Stimulated activated memory B cell treated with anti-CD40 and anti-IgM and Interleukin-4, amounts not matched to agents 10 μg/mL and 1 μg/mL and 100 μg/mL, for 72 hours (primary cell): ENCODE data around the gene SERP1.

ENCODE experiments used
- ATAC-seq: fragments of 150-1000 bp; cut with Tn5 transposase; 2 replicates; pipeline ENCODE4 v1.10.0; 2021
- H3K27ac Mint-ChIP-seq: one replicate; pipeline ENCODE4 v1.8.0; 2022; ENCODE audit warnings: mild to moderate bottlenecking, mixed read lengths
- H3K27me3 Mint-ChIP-seq: one replicate; pipeline ENCODE4 v1.8.0; 2022; ENCODE audit warnings: mixed read lengths
- H3K36me3 Mint-ChIP-seq: one replicate; pipeline ENCODE4 v1.8.0; 2022; ENCODE audit warnings: mixed read lengths
- H3K4me1 Mint-ChIP-seq: one replicate; pipeline ENCODE4 v1.8.0; 2022; ENCODE audit warnings: mixed read lengths
- H3K4me3 Mint-ChIP-seq: one replicate; pipeline ENCODE4 v1.8.0; 2022; ENCODE audit warnings: mild to moderate bottlenecking, moderate library complexity, mixed read lengths
- H3K9me3 Mint-ChIP-seq: one replicate; pipeline ENCODE4 v1.8.0; 2022; ENCODE audit warnings: mixed read lengths

The SERP1 gene

GRCh38 chr3:150545419-150546225, 674 bp downstream of the SERP1 start:
- peaks cover 20% of the 10 kb centered on the region for H3K36me3 Mint-ChIP-seq
- H3K27ac Mint-ChIP-seq, result peak overlapping the region; percentile 94
- peak; percentile 44 for ATAC-seq
- no peaks in the 10 kb centered on the region for H3K9me3 Mint-ChIP-seq
- no peaks in the 10 kb centered on the region for H3K27me3 Mint-ChIP-seq
- H3K4me1 Mint-ChIP-seq, result peaks cover 50% of the 10 kb centered on the region
- H3K4me3 Mint-ChIP-seq, result peak overlapping the region; percentile 92

GRCh38 chr3:150544726-150545125, 1.6 kb downstream of the SERP1 start:
- peaks cover 49% of the 10 kb centered on the region for H3K4me1 Mint-ChIP-seq
- H3K36me3 Mint-ChIP-seq, result peaks cover 19% of the 10 kb centered on the region
- no peaks in the 10 kb centered on the region for H3K27me3 Mint-ChIP-seq
- peak overlapping the region; percentile 94 for H3K27ac Mint-ChIP-seq
- H3K4me3 Mint-ChIP-seq, result peak overlapping the region; percentile 56
- ATAC-seq, result no peak
- H3K9me3 Mint-ChIP-seq, result no peaks in the 10 kb centered on the region

DNA sequence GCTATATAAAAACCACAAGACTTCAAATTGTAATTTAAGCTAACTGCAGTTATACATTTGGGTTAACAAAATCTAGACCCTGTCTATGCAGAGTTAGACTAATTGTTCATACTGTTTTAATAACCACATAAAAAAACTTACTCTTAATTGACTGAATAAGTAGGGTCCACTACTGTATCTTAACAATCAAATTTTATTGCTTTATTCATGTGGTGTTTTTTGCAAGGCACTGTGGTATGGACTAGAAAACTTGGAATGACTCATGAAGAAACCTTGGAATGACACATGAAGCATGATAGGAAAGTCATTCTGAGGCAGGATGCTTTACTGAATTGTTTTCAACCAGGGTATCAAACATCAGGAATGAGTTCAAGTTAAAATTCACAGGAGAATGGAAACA, 2.3 kb downstream of the SERP1 start:
- H3K9me3 Mint-ChIP-seq, result no peaks in the 10 kb centered on the region
- peaks cover 49% of the 10 kb centered on the region for H3K4me1 Mint-ChIP-seq
- H3K27ac Mint-ChIP-seq, result no peak overlapping the region
- peaks cover 19% of the 10 kb centered on the region for H3K36me3 Mint-ChIP-seq
- H3K27me3 Mint-ChIP-seq, result no peaks in the 10 kb centered on the region
- peak overlapping the region; percentile 29 for H3K4me3 Mint-ChIP-seq
- no peak for ATAC-seq

DNA sequence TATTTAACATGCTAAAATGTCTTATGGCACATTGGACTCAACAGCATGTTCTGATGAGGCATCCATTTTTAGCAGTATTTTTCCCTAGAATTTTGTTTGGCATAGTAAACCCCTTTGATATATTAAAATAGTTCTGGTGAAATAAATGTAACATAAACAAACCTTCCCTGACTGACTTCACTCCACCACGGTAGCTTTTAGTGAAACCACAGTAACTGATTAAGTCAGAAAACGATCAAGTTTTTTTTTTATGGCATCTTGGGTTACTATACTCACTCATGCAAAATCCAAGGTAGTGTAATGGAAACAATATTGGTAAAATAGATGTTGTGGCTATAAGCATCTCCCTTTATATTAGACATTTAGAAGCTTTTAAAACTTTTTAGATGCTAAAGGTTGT, 2.8 kb downstream of the SERP1 start:
- no peak for ATAC-seq
- H3K4me3 Mint-ChIP-seq, result no peak overlapping the region
- H3K36me3 Mint-ChIP-seq, result peaks cover 19% of the 10 kb centered on the region
- peak overlapping the region; percentile 32 for H3K27ac Mint-ChIP-seq
- no peaks in the 10 kb centered on the region for H3K9me3 Mint-ChIP-seq
- peaks cover 48% of the 10 kb centered on the region for H3K4me1 Mint-ChIP-seq
- no peaks in the 10 kb centered on the region for H3K27me3 Mint-ChIP-seq

DNA sequence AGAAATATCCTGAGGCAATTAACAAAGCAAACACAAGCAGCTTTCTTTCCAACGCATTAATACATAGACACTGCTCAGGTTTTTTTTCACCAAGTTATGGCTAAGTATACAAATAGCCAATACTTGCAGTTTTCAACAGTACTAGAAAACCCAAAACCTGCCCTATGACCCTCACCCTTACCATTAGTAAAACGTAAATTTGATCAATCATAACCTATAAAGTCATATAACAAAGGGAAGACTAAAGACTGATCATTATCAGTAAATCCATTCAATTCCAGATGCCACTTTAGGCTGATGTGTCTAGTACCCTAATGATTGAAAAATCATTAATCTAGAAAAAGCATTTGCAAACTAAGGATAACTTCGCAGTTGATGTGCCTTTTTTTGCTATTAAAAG, 3.2 kb downstream of the SERP1 start:
- H3K27me3 Mint-ChIP-seq, result no peaks in the 10 kb centered on the region
- H3K36me3 Mint-ChIP-seq, result peaks cover 19% of the 10 kb centered on the region
- no peak overlapping the region for H3K4me3 Mint-ChIP-seq
- H3K9me3 Mint-ChIP-seq, result no peaks in the 10 kb centered on the region
- no peak for ATAC-seq
- peak overlapping the region; percentile 32 for H3K27ac Mint-ChIP-seq
- peaks cover 44% of the 10 kb centered on the region for H3K4me1 Mint-ChIP-seq

- H3K27ac Mint-ChIP-seq, result no peak overlapping the region
- no peaks in the 10 kb centered on the region for H3K9me3 Mint-ChIP-seq
- H3K36me3 Mint-ChIP-seq, result peaks cover 19% of the 10 kb centered on the region
- no peak overlapping the region for H3K4me3 Mint-ChIP-seq
- peaks cover 30% of the 10 kb centered on the region for H3K4me1 Mint-ChIP-seq
- no peaks in the 10 kb centered on the region for H3K27me3 Mint-ChIP-seq
- no peak for ATAC-seq
Observed at GRCh38 chr3:150540991-150541390, 5.3 kb downstream of the SERP1 start.

GRCh38 chr3:150540297-150540696, 6.0 kb downstream of the SERP1 start:
- H3K36me3 Mint-ChIP-seq, result peaks cover 19% of the 10 kb centered on the region
- no peaks in the 10 kb centered on the region for H3K27me3 Mint-ChIP-seq
- no peaks in the 10 kb centered on the region for H3K9me3 Mint-ChIP-seq
- peaks cover 30% of the 10 kb centered on the region for H3K4me1 Mint-ChIP-seq
- H3K4me3 Mint-ChIP-seq, result no peak overlapping the region
- ATAC-seq, result no peak
- H3K27ac Mint-ChIP-seq, result no peak overlapping the region

DNA sequence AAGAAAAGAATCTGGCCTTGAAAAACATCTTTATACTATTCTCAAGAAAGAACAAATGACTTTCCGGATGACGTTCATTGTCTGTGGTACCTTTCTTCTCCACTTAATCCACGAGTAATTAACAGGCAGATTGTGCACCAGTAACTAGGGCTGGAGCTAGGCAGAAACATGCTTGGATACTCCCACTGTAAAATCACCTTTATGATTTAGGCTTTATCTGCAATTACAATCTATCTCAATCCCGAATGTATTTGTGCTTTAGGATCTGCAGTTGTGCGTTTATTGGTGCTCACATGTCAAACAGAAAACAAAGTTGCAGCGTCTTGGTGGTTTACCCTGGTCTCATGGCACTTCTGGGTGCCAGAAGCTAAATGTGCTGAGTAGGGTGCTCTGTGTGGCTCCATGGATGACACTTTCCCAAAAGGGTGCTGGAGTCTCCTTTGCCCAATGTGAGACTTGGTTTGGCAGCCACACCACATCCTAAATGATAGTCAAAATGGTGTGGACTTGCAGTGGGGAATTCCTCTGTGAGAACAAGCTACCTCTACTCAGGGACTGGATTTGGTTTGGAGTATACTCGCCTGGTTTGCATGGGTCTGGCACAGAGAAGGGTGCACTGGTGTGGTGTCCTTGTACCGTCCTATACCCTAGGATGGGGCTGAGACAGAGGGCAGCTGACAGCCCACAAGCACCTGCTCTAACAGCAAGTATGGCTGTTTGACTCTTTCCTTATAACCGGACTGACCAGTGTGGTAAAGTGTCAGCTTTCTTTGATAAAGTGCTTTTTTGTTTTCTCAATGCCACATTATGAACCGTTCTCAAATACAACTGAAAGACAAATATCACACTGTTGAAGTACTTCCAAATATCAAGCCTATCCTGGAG, 7.7 kb downstream of the SERP1 start:
- Mint-ChIP-seq H3K9me3 (no peaks in the 10 kb centered on the region), H3K27me3 (no peaks in the 10 kb centered on the region), H3K27ac (no peak overlapping the region), H3K36me3 (peaks cover 19% of the 10 kb centered on the region), H3K4me1 (peaks cover 19% of the 10 kb centered on the region), H3K4me3 (no peak overlapping the region)
- ATAC-seq, result no peak

- no peak overlapping the region for H3K27ac Mint-ChIP-seq
Observed at GRCh38 chr3:150535204-150535603, 11.1 kb downstream of the SERP1 start.

DNA sequence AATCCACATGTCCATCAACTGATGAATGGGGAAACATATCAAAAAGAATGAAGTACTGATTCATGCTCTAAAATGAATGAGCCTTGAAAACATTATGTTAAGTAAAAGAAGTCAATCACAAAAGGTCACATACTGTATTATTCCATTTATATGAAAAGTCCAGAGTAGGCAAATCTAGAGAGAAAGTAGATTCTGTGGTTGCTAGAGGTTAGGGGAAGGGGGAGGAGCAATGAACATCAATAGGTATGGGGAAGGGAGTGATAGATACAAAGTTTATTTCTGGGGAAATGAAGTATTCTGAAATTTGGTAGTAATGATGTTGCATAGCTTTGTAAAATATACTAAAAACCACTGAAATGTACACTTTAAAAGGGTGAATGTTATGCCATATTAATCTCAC, 14.5 kb downstream of the SERP1 start:
- Mint-ChIP-seq H3K36me3 (no peaks in the 10 kb centered on the region), H3K9me3 (no peaks in the 10 kb centered on the region), H3K27ac (no peak overlapping the region), H3K4me3 (no peak overlapping the region), H3K4me1 (no peaks in the 10 kb centered on the region), H3K27me3 (no peaks in the 10 kb centered on the region)
- no peak for ATAC-seq

More at GRCh38 chr3:150535204-150535603, 11.1 kb downstream of the SERP1 start:
- Mint-ChIP-seq H3K4me1 (no peaks in the 10 kb centered on the region), H3K4me3 (no peak overlapping the region), H3K36me3 (no peaks in the 10 kb centered on the region), H3K27me3 (no peaks in the 10 kb centered on the region), H3K9me3 (no peaks in the 10 kb centered on the region)
- ATAC-seq, result no peak

- H3K4me1 Mint-ChIP-seq, result no peaks in the 10 kb centered on the region
- no peaks in the 10 kb centered on the region for H3K36me3 Mint-ChIP-seq
- H3K27me3 Mint-ChIP-seq, result no peaks in the 10 kb centered on the region
- no peak overlapping the region for H3K4me3 Mint-ChIP-seq
- no peaks in the 10 kb centered on the region for H3K9me3 Mint-ChIP-seq
- ATAC-seq, result no peak
- H3K27ac Mint-ChIP-seq, result no peak overlapping the region
Observed at GRCh38 chr3:150528354-150528797, 17.9 kb downstream of the SERP1 start.

DNA sequence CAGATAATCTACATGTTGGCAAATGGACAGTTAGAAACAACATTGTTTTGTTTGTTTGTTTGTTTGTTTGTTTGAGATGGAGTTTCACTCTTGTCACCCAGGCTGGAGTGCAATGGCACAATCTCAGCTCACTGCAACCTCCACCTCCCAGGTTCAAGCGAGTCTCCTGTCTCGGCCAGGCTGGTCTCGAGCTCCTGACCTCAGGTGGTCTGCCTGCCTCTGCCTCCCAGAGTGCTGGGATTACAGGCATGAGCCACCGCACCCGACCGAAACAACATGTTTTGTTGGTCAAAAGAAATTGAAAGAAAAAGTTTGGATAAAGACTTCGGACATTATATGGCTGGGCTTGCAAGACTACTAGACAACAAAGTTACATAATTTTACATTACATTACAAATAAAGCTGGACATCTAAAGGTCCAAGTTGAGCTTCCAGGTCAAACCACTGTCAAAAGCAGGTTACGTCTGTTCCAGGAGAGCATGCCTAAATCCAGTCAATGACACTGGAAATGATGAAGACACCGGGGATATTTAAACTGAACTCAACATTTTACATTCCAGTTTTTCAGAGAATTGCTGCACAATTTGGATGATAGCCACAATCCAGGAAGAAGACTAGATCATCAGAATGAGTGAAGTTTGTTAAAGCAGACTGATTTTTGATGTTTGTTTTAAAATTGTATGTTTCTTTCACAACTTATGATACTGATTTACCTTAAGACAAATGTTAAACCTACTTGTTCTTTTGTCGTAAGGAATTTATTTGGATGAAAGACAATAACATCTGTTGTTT, 18.6 kb downstream of the SERP1 start:
- no peaks in the 10 kb centered on the region for H3K36me3 Mint-ChIP-seq
- no peaks in the 10 kb centered on the region for H3K27me3 Mint-ChIP-seq
- H3K4me1 Mint-ChIP-seq, result no peaks in the 10 kb centered on the region
- H3K27ac Mint-ChIP-seq, result no peak overlapping the region
- no peak overlapping the region for H3K4me3 Mint-ChIP-seq
- ATAC-seq, result no peak
- H3K9me3 Mint-ChIP-seq, result no peaks in the 10 kb centered on the region

GRCh38 chr3:150523538-150523937, 22.8 kb downstream of the SERP1 start:
- ATAC-seq, result no peak
- H3K4me1 Mint-ChIP-seq, result no peaks in the 10 kb centered on the region
- H3K27ac Mint-ChIP-seq, result no peak overlapping the region
- H3K36me3 Mint-ChIP-seq, result peaks cover under 1% of the 10 kb centered on the region
- peaks cover under 1% of the 10 kb centered on the region for H3K9me3 Mint-ChIP-seq
- H3K4me3 Mint-ChIP-seq, result no peak overlapping the region
- H3K27me3 Mint-ChIP-seq, result peaks cover 19% of the 10 kb centered on the region

GRCh38 chr3:150521463-150521862, 24.8 kb downstream of the SERP1 start:
- no peak for ATAC-seq

DNA sequence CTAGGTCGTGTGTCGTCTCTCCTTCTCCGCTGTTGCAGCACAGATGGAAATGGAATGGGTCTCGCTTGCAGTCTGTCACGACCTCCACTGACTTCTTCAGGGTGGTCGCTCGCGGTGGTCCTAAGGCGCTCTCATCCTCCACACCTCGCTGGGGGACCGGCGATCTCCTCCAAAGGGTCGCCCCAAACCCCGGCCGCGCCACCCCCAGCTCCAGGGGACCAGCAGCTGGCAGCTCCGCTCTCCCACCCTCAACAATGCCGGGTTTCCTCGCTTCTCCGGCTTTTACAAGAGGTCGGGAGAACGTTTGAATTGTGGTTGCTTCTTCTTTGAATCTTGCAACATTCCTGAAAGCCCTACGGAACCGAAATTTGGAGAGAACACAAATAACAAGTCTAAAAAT, 25.9 kb downstream of the SERP1 start:
- ATAC-seq, result no peak
- Mint-ChIP-seq H3K27me3 (peaks cover 19% of the 10 kb centered on the region), H3K27ac (no peak overlapping the region), H3K4me3 (no peak overlapping the region), H3K9me3 (peaks cover 10% of the 10 kb centered on the region), H3K36me3 (peaks cover 6% of the 10 kb centered on the region), H3K4me1 (no peaks in the 10 kb centered on the region)

More at GRCh38 chr3:150521463-150521862, 24.8 kb downstream of the SERP1 start:
- Mint-ChIP-seq H3K4me3 (no peak overlapping the region), H3K4me1 (no peaks in the 10 kb centered on the region), H3K36me3 (peaks cover 6% of the 10 kb centered on the region), H3K27ac (no peak overlapping the region), H3K27me3 (peaks cover 19% of the 10 kb centered on the region), H3K9me3 (peaks cover 8% of the 10 kb centered on the region)
